Muscle of leg (tissue), 11 donors: ENCODE data around the gene SYNGAP1. TPM values are rescaled to one million over a fixed set of nuclear protein-coding genes. Genes with fewer than 3 reads are reported as not detected.
A peak's percentile ranks its signal among the peaks of the same experiment; 100 is the strongest.

ENCODE experiments used
- DNase-seq: peaks from one replicate; pipeline ENCODE4 v3.0.0; 2013
- H3K27ac ChIP-seq: one replicate; pipeline ENCODE4 v1.5.1; 2013; ENCODE audit warnings: mild to moderate bottlenecking, low read length, control low read depth
- H3K27me3 ChIP-seq: one replicate; pipeline ENCODE4 v1.6.1; 2013; ENCODE audit warnings: low read length; ENCODE audit not compliant: control insufficient read depth, insufficient read depth
- H3K36me3 ChIP-seq: one replicate; pipeline ENCODE4 v1.6.1; 2013; ENCODE audit warnings: low read length; ENCODE audit not compliant: control insufficient read depth, insufficient read depth
- H3K4me1 ChIP-seq: one replicate; pipeline ENCODE4 v1.6.1; 2013; ENCODE audit warnings: low read length; ENCODE audit not compliant: control insufficient read depth, insufficient read depth
- H3K4me3 ChIP-seq: one replicate; pipeline ENCODE4 v1.5.1; 2013; ENCODE audit warnings: low read length, control low read depth
- H3K9me3 ChIP-seq: replicated peaks from 2 replicates; pipeline ENCODE4 v1.6.1; 2013; ENCODE audit warnings: low read depth, low read length; ENCODE audit not compliant: control insufficient read depth
- WGBS: methylation state at CpG from one replicate; pipeline ENCODE4 v1.1.5; 2013; ENCODE audit warnings: missing lambda C conversion rate; ENCODE audit not compliant: insufficient coverage; 5-methylcytosine and 5-hydroxymethylcytosine counted together
- polyA plus RNA-seq, 8 donors: library from polyadenylated mRNA; unstranded; fragments of 120-200 nt; gene quantifications; one replicate each; pipeline versions ENCODE4 v1.2.1 to v1.2.3, GENCODE V29; 2013; ENCODE audit warnings: inconsistent platforms in 1 of 8, low replicate concordance in 1 of 8; ENCODE audit not compliant: insufficient read length in 8 of 8, insufficient read depth in 1 of 8
- total RNA-seq: library from RNA; stranded (reverse); fragments of 120-200 nt; gene quantifications from one replicate; pipeline ENCODE4 v1.2.4, GENCODE V29; 2013

Gene SYNGAP1
- total and polyA plus RNA-seq, 9 donors: 4.5 to 42.6 (median 19.8) TPM

DNA sequence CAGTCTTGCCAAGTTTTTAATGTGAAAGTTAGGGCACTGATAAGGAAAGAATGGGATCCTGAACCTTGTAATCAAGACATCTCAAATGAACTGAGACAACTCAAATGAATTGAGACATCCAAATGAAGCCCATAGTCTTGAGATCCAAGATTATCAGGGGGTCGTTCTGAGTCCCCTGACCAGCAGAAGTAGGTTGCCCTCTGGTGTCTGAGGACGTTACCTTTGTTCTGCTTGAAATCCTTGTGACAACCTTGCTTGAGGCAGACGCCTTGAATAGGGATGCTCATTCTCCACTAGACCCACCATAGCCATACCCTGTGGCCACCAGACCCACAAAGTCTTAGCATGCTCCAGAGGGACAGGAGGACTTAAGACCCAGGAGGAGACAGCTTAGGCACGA, 72.2 kb downstream of the SYNGAP1 start:
- WGBS: 0% methylated on average over 1 of the region's 4 CpGs
- no peaks in the 10 kb centered on the region for H3K27me3 ChIP-seq
- no peaks in the 10 kb centered on the region for H3K4me1 ChIP-seq
- no peaks in the 10 kb centered on the region for H3K9me3 ChIP-seq
- no peaks in the 10 kb centered on the region for H3K36me3 ChIP-seq
- DNase-seq: peak; percentile 9
- no peak overlapping the region for H3K4me3 ChIP-seq
- no peak overlapping the region for H3K27ac ChIP-seq

- no peaks in the 10 kb centered on the region for H3K4me1 ChIP-seq
- no peaks in the 10 kb centered on the region for H3K27me3 ChIP-seq
- DNase-seq: no peak
- H3K9me3 ChIP-seq: no peaks in the 10 kb centered on the region
- H3K36me3 ChIP-seq: no peaks in the 10 kb centered on the region
- H3K27ac ChIP-seq: no peak overlapping the region
- WGBS: 97% methylated on average over 5 of the region's 7 CpGs
- no peak overlapping the region for H3K4me3 ChIP-seq
These were observed 77.3 kb downstream of the SYNGAP1 start for GRCh38 chr6:33497157-33497556.

DNA sequence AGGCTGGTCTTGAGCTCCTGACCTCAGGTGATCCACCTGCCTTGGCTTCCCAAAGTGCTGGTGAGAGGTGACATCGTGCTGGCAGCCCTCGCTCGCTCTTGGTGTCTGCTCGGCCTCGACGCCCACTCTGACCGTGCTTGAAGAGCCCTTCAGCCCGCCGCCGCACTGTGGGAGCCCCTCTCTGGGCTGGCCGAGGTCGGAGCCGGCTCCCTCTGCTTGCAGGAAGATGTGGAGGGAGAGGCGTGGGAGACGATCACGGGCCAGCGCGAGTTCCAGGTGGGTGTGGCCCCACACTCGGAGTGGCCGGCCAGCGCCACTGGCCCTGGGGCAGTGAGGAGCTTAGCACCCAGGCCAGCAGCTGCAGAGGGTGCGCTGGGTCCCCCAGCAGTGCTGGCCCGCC, 82.6 kb downstream of the SYNGAP1 start:
- H3K9me3 ChIP-seq: no peaks in the 10 kb centered on the region
- no peaks in the 10 kb centered on the region for H3K4me1 ChIP-seq
- DNase-seq: no peak
- H3K27me3 ChIP-seq: no peaks in the 10 kb centered on the region
- no peak overlapping the region for H3K27ac ChIP-seq
- no peaks in the 10 kb centered on the region for H3K36me3 ChIP-seq
- H3K4me3 ChIP-seq: no peak overlapping the region
- WGBS: 89% methylated on average over 20 of the region's 23 CpGs

DNA sequence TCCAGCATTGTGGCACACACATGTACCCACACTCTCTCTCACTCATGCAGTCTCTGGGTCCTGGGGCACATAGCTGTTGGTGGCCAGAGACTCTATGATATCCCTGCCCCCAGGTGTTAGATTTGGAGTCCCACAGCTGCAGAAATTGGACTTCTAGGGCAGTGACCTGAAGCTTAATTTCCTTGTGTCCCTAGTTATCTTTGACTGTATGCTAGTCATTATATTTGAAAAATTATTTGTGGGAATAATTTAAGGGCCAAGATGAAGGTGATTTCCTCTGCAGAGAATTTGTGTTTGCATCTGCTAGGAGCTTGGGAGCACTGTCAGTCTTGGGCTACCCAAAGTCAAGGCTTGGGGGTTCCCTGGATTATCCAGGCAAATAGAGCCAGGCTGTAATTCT, 84.6 kb downstream of the SYNGAP1 start:
- H3K4me1 ChIP-seq: peaks cover 4% of the 10 kb centered on the region
- H3K36me3 ChIP-seq: no peaks in the 10 kb centered on the region
- no peak overlapping the region for H3K4me3 ChIP-seq
- no peak overlapping the region for H3K27ac ChIP-seq
- DNase-seq: no peak
- peaks cover 2% of the 10 kb centered on the region for H3K27me3 ChIP-seq
- no peaks in the 10 kb centered on the region for H3K9me3 ChIP-seq

Other genes starting within 250 kb of the SYNGAP1 start
- 172 TPM for gene COL11A2, start 227.6 kb upstream of the SYNGAP1 start, total RNA-seq
- gene COL11A2, start 227.6 kb upstream of the SYNGAP1 start, polyA plus RNA-seq: 100 to 1,000 TPM in 2 of 8 donors, 10 to 100 TPM in 6; 35.8 to 245 (median 53.2) TPM
- 22.9 TPM for gene RXRB, start 219.4 kb upstream of the SYNGAP1 start, total RNA-seq
- gene RXRB, start 219.4 kb upstream of the SYNGAP1 start, polyA plus RNA-seq: 10 to 100 TPM; 38.2 to 44.4 (median 40.8) TPM
- gene SLC39A7, start 219.2 kb upstream of the SYNGAP1 start, total RNA-seq: 66.1 TPM
- gene SLC39A7, start 219.2 kb upstream of the SYNGAP1 start, polyA plus RNA-seq: 100 to 1,000 TPM in 4 of 8 donors, 10 to 100 TPM in 4; 82.1 to 136 (median 96.4) TPM
- 12.1 TPM for gene HSD17B8, start 215.4 kb upstream of the SYNGAP1 start, total RNA-seq
- 10 to 100 TPM in 6 of 8 donors, 1 to 10 TPM in 2; 7.8 to 15.1 (median 11.0) TPM for gene HSD17B8, start 215.4 kb upstream of the SYNGAP1 start, polyA plus RNA-seq
- gene RING1, start 211.6 kb upstream of the SYNGAP1 start, total RNA-seq: 22.8 TPM
- gene RING1, start 211.6 kb upstream of the SYNGAP1 start, polyA plus RNA-seq: 10 to 100 TPM; 33.6 to 46.6 (median 38.7) TPM
- 26.1 TPM for gene VPS52, start 148.2 kb upstream of the SYNGAP1 start, total RNA-seq
- 10 to 100 TPM; 31.8 to 52.1 (median 36.7) TPM for gene VPS52, start 148.2 kb upstream of the SYNGAP1 start, polyA plus RNA-seq
- 7,994 TPM for gene RPS18, start 148.0 kb upstream of the SYNGAP1 start, total RNA-seq
- gene RPS18, start 148.0 kb upstream of the SYNGAP1 start, polyA plus RNA-seq: 1,000 to 10,000 TPM; 4,705 to 6,376 (median 5,238) TPM
- gene B3GALT4, start 142.9 kb upstream of the SYNGAP1 start, total RNA-seq: 2.2 TPM
- 1 to 10 TPM; 1.5 to 2.6 (median 1.9) TPM for gene B3GALT4, start 142.9 kb upstream of the SYNGAP1 start, polyA plus RNA-seq
- gene WDR46, start 130.8 kb upstream of the SYNGAP1 start, total RNA-seq: 50.1 TPM
- gene WDR46, start 130.8 kb upstream of the SYNGAP1 start, polyA plus RNA-seq: 10 to 100 TPM; 60.9 to 81.5 (median 74.5) TPM
- gene PFDN6, start 130.5 kb upstream of the SYNGAP1 start, total RNA-seq: 41.4 TPM
- gene PFDN6, start 130.5 kb upstream of the SYNGAP1 start, polyA plus RNA-seq: 10 to 100 TPM; 45.9 to 57.6 (median 49.4) TPM
- 28.4 TPM for gene RGL2, start 121.1 kb upstream of the SYNGAP1 start, total RNA-seq
- 10 to 100 TPM; 51.0 to 68.3 (median 57.1) TPM for gene RGL2, start 121.1 kb upstream of the SYNGAP1 start, polyA plus RNA-seq
- 16.0 TPM for gene TAPBP, start 106.0 kb upstream of the SYNGAP1 start, total RNA-seq
- 10 to 100 TPM; 16.7 to 28.4 (median 21.9) TPM for gene TAPBP, start 106.0 kb upstream of the SYNGAP1 start, polyA plus RNA-seq
- gene ZBTB22, start 102.3 kb upstream of the SYNGAP1 start, total RNA-seq: 14.0 TPM
- 10 to 100 TPM; 13.7 to 18.6 (median 15.9) TPM for gene ZBTB22, start 102.3 kb upstream of the SYNGAP1 start, polyA plus RNA-seq
- gene DAXX, start 97.1 kb upstream of the SYNGAP1 start, total RNA-seq: 22.3 TPM
- gene DAXX, start 97.1 kb upstream of the SYNGAP1 start, polyA plus RNA-seq: 10 to 100 TPM; 28.2 to 44.3 (median 36.8) TPM
- gene KIFC1, start 28.2 kb upstream of the SYNGAP1 start, total RNA-seq: 10.5 TPM
- gene KIFC1, start 28.2 kb upstream of the SYNGAP1 start, polyA plus RNA-seq: 10 to 100 TPM; 19.3 to 37.6 (median 26.0) TPM
- 26.3 TPM for gene PHF1, start 9.1 kb upstream of the SYNGAP1 start, total RNA-seq
- gene PHF1, start 9.1 kb upstream of the SYNGAP1 start, polyA plus RNA-seq: 10 to 100 TPM; 41.6 to 56.0 (median 47.5) TPM
- 103 TPM for gene CUTA, start 2.0 kb upstream of the SYNGAP1 start, total RNA-seq
- gene CUTA, start 2.0 kb upstream of the SYNGAP1 start, polyA plus RNA-seq: 100 to 1,000 TPM; 132 to 161 (median 146) TPM
- 4.7 TPM for gene ZBTB9, start 34.5 kb downstream of the SYNGAP1 start, total RNA-seq
- gene ZBTB9, start 34.5 kb downstream of the SYNGAP1 start, polyA plus RNA-seq: 1 to 10 TPM; 6.2 to 9.0 (median 8.0) TPM
- 9.0 TPM for gene BAK1, start 160.2 kb downstream of the SYNGAP1 start, total RNA-seq
- gene BAK1, start 160.2 kb downstream of the SYNGAP1 start, polyA plus RNA-seq: 10 to 100 TPM; 17.2 to 20.5 (median 19.4) TPM
- 4.1 TPM for gene ITPR3, start 201.3 kb downstream of the SYNGAP1 start, total RNA-seq
- 10 to 100 TPM in 3 of 8 donors, 1 to 10 TPM in 5; 6.0 to 15.9 (median 9.2) TPM for gene ITPR3, start 201.3 kb downstream of the SYNGAP1 start, polyA plus RNA-seq